ENCODE data around the gene ALK.

DNA sequence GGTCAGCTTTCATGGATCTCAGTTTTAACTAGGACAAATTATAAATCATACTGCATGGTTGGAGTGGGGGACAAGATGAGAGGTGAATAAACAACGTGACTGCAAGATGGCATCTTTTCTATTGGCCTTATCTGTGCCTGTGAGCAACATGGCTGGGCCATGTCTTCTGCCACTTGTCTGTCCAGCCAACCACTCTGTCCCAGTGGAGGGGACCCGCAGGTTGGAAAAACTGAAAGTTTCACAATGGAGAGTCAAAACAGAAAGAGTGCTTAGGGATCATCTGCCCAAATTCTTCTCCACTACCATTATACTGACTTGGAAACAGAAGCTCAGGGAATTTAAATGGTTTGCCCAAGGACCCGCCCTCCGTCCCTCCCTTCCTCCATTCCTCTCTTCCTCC, 104.1 kb downstream of the ALK start:
- TF ChIP-seq, protein P1, sequence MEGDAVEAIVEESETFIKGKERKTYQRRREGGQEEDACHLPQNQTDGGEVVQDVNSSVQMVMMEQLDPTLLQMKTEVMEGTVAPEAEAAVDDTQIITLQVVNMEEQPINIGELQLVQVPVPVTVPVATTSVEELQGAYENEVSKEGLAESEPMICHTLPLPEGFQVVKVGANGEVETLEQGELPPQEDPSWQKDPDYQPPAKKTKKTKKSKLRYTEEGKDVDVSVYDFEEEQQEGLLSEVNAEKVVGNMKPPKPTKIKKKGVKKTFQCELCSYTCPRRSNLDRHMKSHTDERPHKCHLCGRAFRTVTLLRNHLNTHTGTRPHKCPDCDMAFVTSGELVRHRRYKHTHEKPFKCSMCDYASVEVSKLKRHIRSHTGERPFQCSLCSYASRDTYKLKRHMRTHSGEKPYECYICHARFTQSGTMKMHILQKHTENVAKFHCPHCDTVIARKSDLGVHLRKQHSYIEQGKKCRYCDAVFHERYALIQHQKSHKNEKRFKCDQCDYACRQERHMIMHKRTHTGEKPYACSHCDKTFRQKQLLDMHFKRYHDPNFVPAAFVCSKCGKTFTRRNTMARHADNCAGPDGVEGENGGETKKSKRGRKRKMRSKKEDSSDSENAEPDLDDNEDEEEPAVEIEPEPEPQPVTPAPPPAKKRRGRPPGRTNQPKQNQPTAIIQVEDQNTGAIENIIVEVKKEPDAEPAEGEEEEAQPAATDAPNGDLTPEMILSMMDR (conservative IDR thresholded peaks at IDR 0.05; ENCODE audit: low read depth, low read length): no peak
- no peak for TF ChIP-seq EZH2 (IDR thresholded peaks at IDR 0.05; ENCODE audit: low read length, unreplicated experiment)
- no peak for TF ChIP-seq EZH2phosphoT487 (IDR thresholded peaks at IDR 0.05; ENCODE audit: borderline replicate concordance, low read length)
